Stimulated activated CD4-positive, alpha-beta T cell treated with anti-CD3 and anti-CD28 coated beads, TNF-alpha, amount 100 ng/mL, for 4 hours (primary cell): ENCODE data around the gene ZBTB43.
"Not testable (repeated sequence)": the region's sequence is repeated elsewhere in the genome, so short reads cannot be mapped to it uniquely, and the experiment has no call there.

Experiments used
- DNase-seq, 3 experiments: peaks; one replicate each; pipeline ENCODE4 v3.0.0-alpha.2; 2020; ENCODE audit warnings: low read depth in 3 of 3

Gene ZBTB43

GRCh38 chr9:126804696-126805553 is at the start of gene ZBTB43:
ZBTB43 (plus strand) TSS chr9:126805040; CDS start chr9:126832510, 27,470 bp downstream.
- DNase-seq: peak; percentile 95 to 98 (median 97)

- no peak for DNase-seq
These were observed 49.4 kb upstream of the ZBTB43 start for GRCh38 chr9:126755317-126755875.

- no peak for DNase-seq
These were observed 48.6 kb upstream of the ZBTB43 start for GRCh38 chr9:126756238-126756637.

- DNase-seq: no peak
These were observed 47.9 kb upstream of the ZBTB43 start for GRCh38 chr9:126756876-126757415.

- DNase-seq: no peak
These were observed 45.8 kb upstream of the ZBTB43 start for GRCh38 chr9:126758916-126759585.

GRCh38 chr9:126761274-126761673 is 43.6 kb upstream of the ZBTB43 start:
- no peak for DNase-seq

- no peak for DNase-seq
These were observed 41.6 kb upstream of the ZBTB43 start for GRCh38 chr9:126763130-126763764.

GRCh38 chr9:126773004-126773607 is 31.7 kb upstream of the ZBTB43 start:
- no peak for DNase-seq

- no peak for DNase-seq
These were observed 28.9 kb upstream of the ZBTB43 start for GRCh38 chr9:126775926-126776325.

- DNase-seq: no peak
These were observed 27.1 kb upstream of the ZBTB43 start for GRCh38 chr9:126777733-126778132.

GRCh38 chr9:126778141-126778540 is 26.7 kb upstream of the ZBTB43 start:
- DNase-seq: no peak

GRCh38 chr9:126778696-126779095 is 26.1 kb upstream of the ZBTB43 start:
- DNase-seq: not testable (repeated sequence)

- DNase-seq: peak; percentile 71 to 88 (median 76)
These were observed 23.4 kb upstream of the ZBTB43 start for GRCh38 chr9:126781186-126782052.

- no peak for DNase-seq
These were observed 22.8 kb upstream of the ZBTB43 start for GRCh38 chr9:126782053-126782388.

- DNase-seq: no peak
These were observed 20.9 kb upstream of the ZBTB43 start for GRCh38 chr9:126783949-126784348.

GRCh38 chr9:126784401-126784800 is 20.4 kb upstream of the ZBTB43 start:
- no peak for DNase-seq

GRCh38 chr9:126784841-126785240 is 20.0 kb upstream of the ZBTB43 start:
- DNase-seq: not testable (repeated sequence)

GRCh38 chr9:126788046-126788445 is 16.8 kb upstream of the ZBTB43 start:
- DNase-seq: no peak

GRCh38 chr9:126788634-126789349 is 16.0 kb upstream of the ZBTB43 start:
- no peak for DNase-seq

GRCh38 chr9:126790561-126790960 is 14.3 kb upstream of the ZBTB43 start:
- DNase-seq: no peak
